Keratinocyte (primary cell): ENCODE data around the gene ARFGEF3. TPM values are rescaled to one million over a fixed set of nuclear protein-coding genes. Genes with fewer than 3 reads are reported as not detected.

Source experiments
- DNase-seq: peaks from one replicate; pipeline ENCODE4 v3.0.0-alpha.2; 2011; ENCODE audit warnings: low read depth, missing footprints, low spot score
- FAIRE-seq: peaks from 2 replicates; lab custom pipeline; 2011; peaks lifted over from hg19 to GRCh38; lab: Jason Lieb, UNC
- H2AFZ ChIP-seq: 2 replicates; pipeline ENCODE4 v1.6.0; 2012; ENCODE audit warnings: low read length, control low read depth, inconsistent platforms; ENCODE audit not compliant: control insufficient read depth
- H3K27ac ChIP-seq: 2 replicates; pipeline ENCODE4 v1.5.1; 2011; ENCODE audit warnings: low read length; ENCODE audit not compliant: control insufficient read depth, insufficient read depth
- H3K27me3 ChIP-seq: 3 replicates; pipeline ENCODE4 v1.6.0; 2011; ENCODE audit warnings: low read length; ENCODE audit not compliant: control insufficient read depth, insufficient read depth; ENCODE audit errors: extremely low read depth
- H3K36me3 ChIP-seq, 2 experiments: 2 replicates in 1 of 2; 3 replicates in 1 of 2; pipeline ENCODE4 v1.5.1; 2011; ENCODE audit warnings: low read length in 2 of 2, mild to moderate bottlenecking in 1 of 2; ENCODE audit not compliant: control insufficient read depth in 2 of 2, insufficient read depth in 2 of 2; ENCODE audit errors: extremely low read depth in 1 of 2
- H3K4me1 ChIP-seq: 3 replicates; pipeline ENCODE4 v1.5.1; 2011; ENCODE audit warnings: low read length; ENCODE audit not compliant: control insufficient read depth, insufficient read depth; ENCODE audit errors: extremely low read depth
- H3K4me2 ChIP-seq: 3 replicates; pipeline ENCODE4 v1.6.0; 2011; ENCODE audit warnings: low read depth, low read length; ENCODE audit not compliant: control insufficient read depth, insufficient read depth; ENCODE audit errors: extremely low read depth
- H3K4me3 ChIP-seq, 3 experiments: fragments of 200-600 bp in 1 of 3; sonication (generic) in 1 of 3; 2 replicates in 2 of 3; 3 replicates in 1 of 3; pipeline ENCODE4 v1.5.1; 2011 to 2016; ENCODE audit warnings: low read length in 3 of 3, mild to moderate bottlenecking in 3 of 3, control low read depth in 2 of 3, inconsistent platforms in 1 of 3, low read depth in 1 of 3, mixed read lengths in 1 of 3, mixed run types in 1 of 3, moderate library complexity in 1 of 3; ENCODE audit not compliant: control insufficient read depth in 2 of 3, insufficient read depth in 2 of 3; ENCODE audit errors: extremely low read depth in 1 of 3
- H3K79me2 ChIP-seq: 2 replicates; pipeline ENCODE4 v1.6.0; 2012; ENCODE audit warnings: low read length; ENCODE audit not compliant: control insufficient read depth, insufficient read depth
- H3K9ac ChIP-seq: 3 replicates; pipeline ENCODE4 v1.6.0; 2011; ENCODE audit warnings: low read length; ENCODE audit not compliant: control insufficient read depth, insufficient read depth; ENCODE audit errors: extremely low read depth
- H3K9me1 ChIP-seq: 3 replicates; pipeline ENCODE4 v1.6.0; 2011; ENCODE audit warnings: low read length; ENCODE audit not compliant: control insufficient read depth, insufficient read depth; ENCODE audit errors: extremely low read depth
- H3K9me3 ChIP-seq: 2 replicates; pipeline ENCODE4 v1.5.1; 2012; ENCODE audit warnings: low read depth, low read length; ENCODE audit not compliant: control insufficient read depth
- H4K20me1 ChIP-seq: 3 replicates; pipeline ENCODE4 v1.6.0; 2011; ENCODE audit warnings: low read length; ENCODE audit not compliant: control insufficient read depth, insufficient read depth; ENCODE audit errors: extremely low read depth
- CTCF ChIP-seq, 3 experiments: IDR thresholded peaks in 1 of 3; conservative IDR thresholded peaks in 1 of 3; optimal IDR thresholded peaks in 1 of 3; 2 replicates in 2 of 3; 3 replicates in 1 of 3; pipeline versions ENCODE3 to v1.5.1; 2011; ENCODE audit warnings: low read length in 3 of 3, mild to moderate bottlenecking in 3 of 3, moderate library complexity in 2 of 3, control low read depth in 1 of 3, inconsistent platforms in 1 of 3; ENCODE audit not compliant: insufficient read depth in 2 of 3; ENCODE audit errors: extremely low read depth in 1 of 3
- EZH2 ChIP-seq: IDR thresholded peaks from one replicate; pipeline ENCODE4 v1.6.1; 2012; ENCODE audit warnings: inconsistent platforms, mild to moderate bottlenecking, low read length, moderate library complexity
- dilution Hi-C: fragments of 300-500 bp; cut with MboI; formaldehyde crosslinking; loops from one replicate; pipeline ENCODE4 v1.7.0; 2020; ENCODE audit warnings: low sequenced_read_pairs; ENCODE audit not compliant: extremely low pct_ligation_motif_present
- polyA plus RNA-seq, 5 experiments: library from polyadenylated mRNA; depleted of rRNA in 3 of 5; stranded (reverse) in 3 of 5; stranded (forward) in 1 of 5; unstranded in 1 of 5; fragments of >200 nt; gene quantifications; 1 replicate in 1 of 5; 2 replicates in 3 of 5; 3 replicates in 1 of 5; pipeline versions ENCODE4 v1.2.1 to v1.2.3, GENCODE V29; 2011 to 2012; ENCODE audit warnings: missing spikeins in 2 of 5, low read depth in 1 of 5, low replicate concordance in 1 of 5

ARFGEF3 gene
- polyA plus RNA-seq, 1 donor (not counting 4 experiments of a cell fraction or from before 2014, with no cell fraction given), result 0.09 TPM

GRCh38 chr6:138296381-138296780, 134.6 kb downstream of the ARFGEF3 start:
- TF ChIP-seq CTCF (optimal IDR thresholded peaks at IDR 0.05 in 1 of 3, IDR thresholded peaks at IDR 0.05 in 1 of 3, conservative IDR thresholded peaks at IDR 0.05 in 1 of 3; ENCODE audit: extremely low read depth in 1 of 3, insufficient read depth in 2 of 3, low read length in 3 of 3) (no peak), EZH2 (no peak)
- H3K9me1 ChIP-seq, result no peaks in the 10 kb centered on the region
- H3K27ac ChIP-seq, result no peak overlapping the region
- H3K9ac ChIP-seq, result no peak overlapping the region
- no peak overlapping the region for H3K4me2 ChIP-seq
- FAIRE-seq, result no peak
- H2AFZ ChIP-seq, result no peak overlapping the region
- no peaks in the 10 kb centered on the region for H3K9me3 ChIP-seq
- H3K4me3 ChIP-seq, result no peak overlapping the region
- H3K79me2 ChIP-seq, result no peaks in the 10 kb centered on the region
- H3K36me3 ChIP-seq, result no peaks in the 10 kb centered on the region
- DNase-seq, result no peak
- dilution Hi-C loops, result no loop called here
- no peaks in the 10 kb centered on the region for H3K27me3 ChIP-seq
- H4K20me1 ChIP-seq, result no peaks in the 10 kb centered on the region
- peaks cover 6% of the 10 kb centered on the region for H3K4me1 ChIP-seq

- Histone ChIP-seq H3K9ac (no peak overlapping the region), H4K20me1 (no peaks in the 10 kb centered on the region), H2AFZ (no peak overlapping the region), H3K27ac (no peak overlapping the region), H3K4me2 (no peak overlapping the region), H3K27me3 (no peaks in the 10 kb centered on the region), H3K9me1 (no peaks in the 10 kb centered on the region), H3K4me1 (peaks cover 6% of the 10 kb centered on the region), H3K4me3 (no peak overlapping the region), H3K9me3 (no peaks in the 10 kb centered on the region), H3K79me2 (no peaks in the 10 kb centered on the region), H3K36me3 (no peaks in the 10 kb centered on the region)
- FAIRE-seq (no peak), DNase-seq (no peak)
- dilution Hi-C loops, result no loop called here
- TF ChIP-seq EZH2 (no peak), CTCF (optimal IDR thresholded peaks at IDR 0.05 in 1 of 3, IDR thresholded peaks at IDR 0.05 in 1 of 3, conservative IDR thresholded peaks at IDR 0.05 in 1 of 3; ENCODE audit: extremely low read depth in 1 of 3, insufficient read depth in 2 of 3, low read length in 3 of 3) (no peak)
Observed at GRCh38 chr6:138296786-138297185, 135.0 kb downstream of the ARFGEF3 start.
